Measurements from ENCODE around the gene MYCBPAP. TPM values are rescaled to one million over a fixed set of nuclear protein-coding genes. Genes with fewer than 3 reads are reported as not detected.

The MYCBPAP gene
- total RNA-seq, 5 donors from 2014 or later (not counting 1 experiment from before 2014, with no cell fraction given) = 0.92 to 6.9 (median 4.7) TPM

DNA sequence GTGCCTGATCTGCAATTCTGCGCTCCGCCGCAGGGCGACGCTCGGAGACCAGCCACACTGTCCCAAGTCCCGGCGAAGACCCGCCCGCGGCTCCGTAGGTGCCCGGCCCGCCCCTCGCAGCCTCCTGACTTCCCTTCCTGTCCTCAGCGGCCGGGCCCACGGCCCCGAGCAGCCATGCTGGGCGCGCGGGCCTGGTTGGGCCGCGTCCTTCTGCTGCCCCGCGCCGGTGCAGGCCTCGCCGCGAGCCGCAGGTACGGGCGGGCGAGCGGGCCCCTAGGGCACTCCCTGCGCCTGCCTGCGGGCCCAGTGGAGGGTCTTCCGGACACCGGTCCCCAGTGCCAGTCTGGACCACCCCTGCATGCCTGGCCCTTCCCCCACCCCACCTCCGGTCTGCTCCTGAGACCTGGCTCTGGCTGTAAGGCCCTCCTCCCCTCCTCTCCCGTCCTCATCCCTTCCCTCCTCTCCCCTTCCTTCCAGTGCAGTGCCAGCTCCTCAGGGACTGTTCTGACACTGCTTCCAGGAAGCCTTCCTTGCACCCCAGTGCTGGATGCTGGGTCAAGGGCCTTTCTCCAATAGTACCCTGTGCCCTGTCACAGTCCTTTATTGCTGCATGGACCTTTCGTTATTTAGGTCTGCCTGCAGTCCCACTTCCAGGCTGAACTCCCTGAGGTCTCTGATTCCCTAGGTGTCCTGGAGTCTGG is 38.9 kb downstream of the MYCBPAP start, which contains the start of gene SPATA20:
Gene SPATA20, plus strand, starts transcription at position 140 of the 701 bp plus-strand sequence. Its CDS starts 35 bp downstream, at position 175.
- Mint-ChIP-seq H3K4me3 (peak within 1 kb of the TSS; percentile 67 to 77 (median 71)), H3K36me3 (peaks cover 3% of the 10 kb centered on the region), H3K9me3 (no peaks in the 10 kb centered on the region), H3K27me3 (peaks cover 7 to 14% of the 10 kb centered on the region in 2 donors), H3K4me1 (peaks cover 15 to 25% (median 16%) of the 10 kb centered on the region in 3 donors), H3K27ac (peak within 1 kb of the TSS in 1 of 2 donors; percentile 52)
- POLR2A ChIA-PET = interaction anchor here in 1 of 2 donors (0.6 kb wide), 1 partner anchor 15 kb away, joined by 6 read pairs; no protein-coding TSS in a partner anchor
- H3K4me3 ChIP-seq (ENCODE audit: control insufficient read depth in 1 of 2, extremely low read depth in 1 of 2, low read length in 1 of 2) = peak within 1 kb of the TSS; percentile 35
- WGBS (ENCODE audit: insufficient coverage) = 6% methylated on average over 42 of the region's 42 CpGs
- peaks cover 0 to 33% of the 10 kb centered on the region in 2 experiments for H3K27me3 ChIP-seq (replicated peaks in 1 of 2; ENCODE audit: control insufficient read depth in 2 of 2, extremely low read depth in 1 of 2, insufficient read depth in 2 of 2, low read length in 1 of 2)
- no peaks in the 10 kb centered on the region for H3K9me3 ChIP-seq
- peaks cover 0 to 27% of the 10 kb centered on the region in 2 experiments for H3K4me1 ChIP-seq (ENCODE audit: control insufficient read depth in 1 of 2, extremely low read depth in 1 of 2, insufficient read depth in 2 of 2, low read length in 2 of 2)
- DNase-seq (peak; percentile 60 to 94 (median 79)), ATAC-seq (replicated peaks in 1 of 4) (peak; percentile 79 to 87 (median 84))
- H3K36me3 ChIP-seq (ENCODE audit: control insufficient read depth in 2 of 2, extremely low read depth in 1 of 2, insufficient read depth in 1 of 2, low read length in 1 of 2) = no peaks in the 10 kb centered on the region
- CTCF ChIA-PET = interaction anchor here (0.6 kb wide), 2 partner anchors 79 to 305 kb away, joined by 3 to 7 read pairs; no protein-coding TSS in a partner anchor
- no peak within 1 kb of the TSS for H3K27ac ChIP-seq (ENCODE audit: low read length)

DNA sequence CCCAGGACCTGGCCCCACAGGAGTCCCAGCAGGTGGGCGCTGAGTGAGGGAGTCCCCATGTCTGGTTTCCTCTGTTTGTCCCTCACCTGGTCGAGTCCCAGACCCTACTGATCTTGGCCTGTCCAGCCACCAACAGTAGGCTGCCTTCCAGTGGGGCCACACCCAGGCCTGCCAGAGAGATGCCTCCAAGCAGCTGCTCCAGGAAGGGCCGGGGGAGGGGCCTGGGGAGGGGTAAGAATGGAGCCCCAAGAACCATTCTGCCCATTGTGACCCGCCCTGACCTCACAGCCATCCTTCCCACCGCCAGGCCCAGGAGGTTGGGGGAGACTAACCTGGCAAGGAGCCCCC is 39.5 kb downstream of the MYCBPAP start:
- H3K27ac ChIP-seq (ENCODE audit: low read length) = no peak overlapping the region

GRCh38 chr17:50548831-50549230 is 40.6 kb downstream of the MYCBPAP start:
- Mint-ChIP-seq H3K36me3 (peaks cover 3% of the 10 kb centered on the region), H3K4me1 (peaks cover 5 to 19% (median 9%) of the 10 kb centered on the region in 3 donors), H3K27me3 (peaks cover 7 to 11% of the 10 kb centered on the region in 2 donors), H3K4me3 (no peak overlapping the region), H3K27ac (no peak overlapping the region), H3K9me3 (no peaks in the 10 kb centered on the region)
- Histone ChIP-seq H3K4me1 (ENCODE audit: control insufficient read depth in 1 of 2, extremely low read depth in 1 of 2, insufficient read depth in 2 of 2, low read length in 2 of 2) (peaks cover 0 to 18% of the 10 kb centered on the region in 2 experiments), H3K36me3 (ENCODE audit: control insufficient read depth in 2 of 2, extremely low read depth in 1 of 2, insufficient read depth in 1 of 2, low read length in 1 of 2) (no peaks in the 10 kb centered on the region), H3K27me3 (replicated peaks in 1 of 2; ENCODE audit: control insufficient read depth in 2 of 2, extremely low read depth in 1 of 2, insufficient read depth in 2 of 2, low read length in 1 of 2) (peaks cover 0 to 22% of the 10 kb centered on the region in 2 experiments), H3K9me3 (no peaks in the 10 kb centered on the region), H3K4me3 (ENCODE audit: control insufficient read depth in 1 of 2, extremely low read depth in 1 of 2, low read length in 1 of 2) (no peak overlapping the region), H3K27ac (ENCODE audit: low read length) (no peak overlapping the region)
- ChIA-PET CTCF (no interaction called here), POLR2A (no interaction called here)
- WGBS (ENCODE audit: insufficient coverage) = 80% methylated on average over 13 of the region's 18 CpGs
- DNase-seq (no peak), ATAC-seq (replicated peaks in 1 of 4) (no peak)

More for the DNA sequence above, 39.5 kb downstream of the MYCBPAP start:
- no peak overlapping the region for H3K27ac Mint-ChIP-seq
- no peaks in the 10 kb centered on the region for H3K9me3 ChIP-seq
- CTCF ChIA-PET = interaction anchor here (0.6 to 0.8 kb wide), 2 partner anchors 9 to 304 kb away, joined by 3 to 7 read pairs; no protein-coding TSS in a partner anchor
- peaks cover 7 to 14% of the 10 kb centered on the region in 2 donors for H3K27me3 Mint-ChIP-seq
- no peaks in the 10 kb centered on the region for H3K9me3 Mint-ChIP-seq
- POLR2A ChIA-PET = interaction anchor here in 1 of 2 donors (0.6 kb wide), 1 partner anchor 15 kb away, joined by 6 read pairs; no protein-coding TSS in a partner anchor
- DNase-seq (no peak), ATAC-seq (replicated peaks in 1 of 4) (no peak)
- H3K4me3 Mint-ChIP-seq = peak overlapping the region; percentile 67 to 77 (median 71)
- no peak overlapping the region for H3K4me3 ChIP-seq (ENCODE audit: control insufficient read depth in 1 of 2, extremely low read depth in 1 of 2, low read length in 1 of 2)
- peaks cover 9 to 20% (median 11%) of the 10 kb centered on the region in 3 donors for H3K4me1 Mint-ChIP-seq
- H3K36me3 ChIP-seq (ENCODE audit: control insufficient read depth in 2 of 2, extremely low read depth in 1 of 2, insufficient read depth in 1 of 2, low read length in 1 of 2) = no peaks in the 10 kb centered on the region
- H3K4me1 ChIP-seq (ENCODE audit: control insufficient read depth in 1 of 2, extremely low read depth in 1 of 2, insufficient read depth in 2 of 2, low read length in 2 of 2) = peaks cover 0 to 22% of the 10 kb centered on the region in 2 experiments
- H3K36me3 Mint-ChIP-seq = peaks cover 3% of the 10 kb centered on the region
- WGBS (ENCODE audit: insufficient coverage) = 88% methylated on average over 2 of the region's 5 CpGs
- peaks cover 0 to 30% of the 10 kb centered on the region in 2 experiments for H3K27me3 ChIP-seq (replicated peaks in 1 of 2; ENCODE audit: control insufficient read depth in 2 of 2, extremely low read depth in 1 of 2, insufficient read depth in 2 of 2, low read length in 1 of 2)

- POLR2A ChIA-PET = no interaction called here
- H3K36me3 Mint-ChIP-seq = peaks cover 3% of the 10 kb centered on the region
- H3K4me3 ChIP-seq (ENCODE audit: control insufficient read depth in 1 of 2, extremely low read depth in 1 of 2, low read length in 1 of 2) = no peak overlapping the region
- no peaks in the 10 kb centered on the region for H3K36me3 ChIP-seq (ENCODE audit: control insufficient read depth in 2 of 2, extremely low read depth in 1 of 2, insufficient read depth in 1 of 2, low read length in 1 of 2)
- no peaks in the 10 kb centered on the region for H3K9me3 ChIP-seq
- H3K27ac Mint-ChIP-seq = no peak overlapping the region
- H3K9me3 Mint-ChIP-seq = no peaks in the 10 kb centered on the region
- H3K4me1 ChIP-seq (ENCODE audit: control insufficient read depth in 1 of 2, extremely low read depth in 1 of 2, insufficient read depth in 2 of 2, low read length in 2 of 2) = peaks cover 0 to 18% of the 10 kb centered on the region in 2 experiments
- H3K27me3 Mint-ChIP-seq = peaks cover 3 to 6% of the 10 kb centered on the region in 2 donors
- no peak for DNase-seq
- H3K27me3 ChIP-seq (replicated peaks in 1 of 2; ENCODE audit: control insufficient read depth in 2 of 2, extremely low read depth in 1 of 2, insufficient read depth in 2 of 2, low read length in 1 of 2) = peaks cover 0 to 17% of the 10 kb centered on the region in 2 experiments
- H3K27ac ChIP-seq (ENCODE audit: low read length) = no peak overlapping the region
- no peak for ATAC-seq (replicated peaks in 1 of 4)
- H3K4me3 Mint-ChIP-seq = no peak overlapping the region
- peaks cover 5 to 13% (median 8%) of the 10 kb centered on the region in 3 donors for H3K4me1 Mint-ChIP-seq
- CTCF ChIA-PET = interaction anchor here in 1 of 2 donors (0.6 kb wide), 1 partner anchor 74 kb away, joined by 4 read pairs; no protein-coding TSS in a partner anchor
- WGBS (ENCODE audit: insufficient coverage) = 92% methylated on average over 18 of the region's 19 CpGs
Measured at GRCh38 chr17:50549256-50549941, 41.2 kb downstream of the MYCBPAP start.

GRCh38 chr17:50549969-50550368 is 41.7 kb downstream of the MYCBPAP start:
- Histone ChIP-seq H3K9me3 (no peaks in the 10 kb centered on the region), H3K36me3 (ENCODE audit: control insufficient read depth in 2 of 2, extremely low read depth in 1 of 2, insufficient read depth in 1 of 2, low read length in 1 of 2) (no peaks in the 10 kb centered on the region), H3K27me3 (replicated peaks in 1 of 2; ENCODE audit: control insufficient read depth in 2 of 2, extremely low read depth in 1 of 2, insufficient read depth in 2 of 2, low read length in 1 of 2) (peaks cover 0 to 13% of the 10 kb centered on the region in 2 experiments), H3K4me3 (ENCODE audit: control insufficient read depth in 1 of 2, extremely low read depth in 1 of 2, low read length in 1 of 2) (no peak overlapping the region), H3K27ac (ENCODE audit: low read length) (no peak overlapping the region), H3K4me1 (ENCODE audit: control insufficient read depth in 1 of 2, extremely low read depth in 1 of 2, insufficient read depth in 2 of 2, low read length in 2 of 2) (peaks cover 0 to 18% of the 10 kb centered on the region in 2 experiments)
- no peak overlapping the region for H3K27ac Mint-ChIP-seq
- CTCF ChIA-PET = interaction anchor here in 1 of 2 donors (0.6 kb wide), 1 partner anchor 73 kb away, joined by 4 read pairs; no protein-coding TSS in a partner anchor
- no peaks in the 10 kb centered on the region for H3K9me3 Mint-ChIP-seq
- POLR2A ChIA-PET = no interaction called here
- 98% methylated on average over 11 of the region's 11 CpGs for WGBS (ENCODE audit: insufficient coverage)
- DNase-seq (no peak), ATAC-seq (replicated peaks in 1 of 4) (no peak)
- H3K4me1 Mint-ChIP-seq = peaks cover 5 to 9% (median 8%) of the 10 kb centered on the region in 3 donors
- peaks cover 0 to 2% of the 10 kb centered on the region in 2 donors for H3K27me3 Mint-ChIP-seq
- H3K4me3 Mint-ChIP-seq = no peak overlapping the region
- H3K36me3 Mint-ChIP-seq = peaks cover 5% of the 10 kb centered on the region

Measured in T-cell (primary cell).